GM18508 (cell line): ENCODE results near the gene IRX3.

ENCODE experiments used
- ATAC-seq: cut with Tn5 transposase; IDR thresholded peaks from one replicate; pipeline ENCODE4 v1.9.1; 2021; ENCODE audit warnings: moderate number of reproducible peaks; ENCODE audit not compliant: insufficient read depth, unreplicated experiment

Gene IRX3

DNA sequence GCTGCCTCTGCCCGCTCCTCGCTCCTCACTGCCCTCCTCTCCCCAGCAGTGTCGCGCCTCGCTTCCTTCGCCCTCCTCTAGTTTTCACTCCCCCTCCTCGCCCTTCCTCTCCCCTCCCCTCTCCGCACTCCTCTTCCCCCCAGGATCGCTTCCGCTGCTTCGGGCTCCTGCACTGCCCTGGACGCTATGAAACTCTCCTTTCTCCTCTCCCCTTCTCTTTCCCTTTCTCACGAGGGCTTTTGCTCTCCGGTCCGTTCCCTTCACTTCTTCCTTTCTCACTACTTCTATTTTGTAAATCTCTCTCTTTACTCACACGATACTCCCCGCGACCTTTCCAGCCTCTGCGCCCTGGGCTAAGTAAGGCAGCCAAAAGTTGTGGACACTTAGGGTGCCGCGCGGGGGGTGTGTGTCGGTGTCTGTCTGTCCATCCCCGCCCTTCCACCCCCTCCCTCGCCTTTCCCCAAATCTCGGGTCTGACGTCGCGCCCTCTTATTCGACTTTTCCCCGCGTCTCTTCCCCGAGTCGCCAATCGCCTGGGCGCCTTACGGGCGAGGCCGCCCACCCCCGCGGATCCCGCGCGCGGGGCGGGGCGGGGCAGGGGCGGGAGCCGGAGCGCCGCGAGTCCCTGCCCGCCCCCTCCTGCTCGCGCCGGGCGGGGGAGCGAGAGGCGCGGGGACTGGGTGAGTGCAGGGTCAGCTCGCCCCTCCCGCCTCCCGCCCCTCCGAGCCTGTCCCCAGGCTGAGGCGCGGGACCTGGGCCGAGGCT, at the start of gene IRX3:
Gene IRX3 (minus strand): TSS at position 422 of the 765 bp plus-strand sequence. CDS start 737 bp downstream, outside the sequence.
- ATAC-seq: no peak

DNA sequence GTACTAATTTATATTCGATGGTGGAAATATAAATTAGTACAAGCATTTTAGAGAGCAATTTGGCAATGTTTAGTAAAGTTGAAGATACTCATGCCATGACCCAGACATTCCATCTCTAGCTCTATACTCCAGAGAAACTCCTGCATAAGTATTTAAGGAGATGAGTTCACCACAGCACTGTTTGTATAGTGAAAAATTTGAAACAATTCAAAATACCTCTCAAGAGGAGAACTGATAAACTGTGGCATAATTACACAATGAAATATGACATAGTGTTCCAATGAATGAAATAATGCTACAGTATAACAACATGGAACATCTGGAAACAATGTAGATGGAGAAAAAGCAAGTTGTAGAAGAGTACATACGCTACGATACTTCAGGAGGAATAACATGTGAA, 48.6 kb upstream of the IRX3 start:
- ATAC-seq: no peak

DNA sequence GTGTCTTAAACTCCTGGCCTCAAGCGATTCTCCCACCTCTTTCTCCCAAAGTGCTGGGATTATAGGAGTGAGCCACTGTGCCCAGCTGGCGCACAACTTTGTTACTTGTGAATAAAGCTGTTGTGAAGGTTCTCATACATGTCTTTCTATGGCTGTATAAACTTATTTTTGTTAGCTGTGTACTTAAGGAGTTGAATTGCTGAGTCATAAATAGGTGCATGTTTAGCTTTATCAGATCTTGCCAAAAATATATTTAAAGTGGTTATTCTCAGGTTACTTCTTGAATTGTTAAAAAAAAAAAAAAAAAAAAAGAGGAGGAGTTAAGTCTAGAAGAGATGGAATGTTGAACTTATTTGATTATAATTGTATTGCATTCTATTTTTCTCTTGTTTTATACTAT, 47.6 kb upstream of the IRX3 start:
- no peak for ATAC-seq

DNA sequence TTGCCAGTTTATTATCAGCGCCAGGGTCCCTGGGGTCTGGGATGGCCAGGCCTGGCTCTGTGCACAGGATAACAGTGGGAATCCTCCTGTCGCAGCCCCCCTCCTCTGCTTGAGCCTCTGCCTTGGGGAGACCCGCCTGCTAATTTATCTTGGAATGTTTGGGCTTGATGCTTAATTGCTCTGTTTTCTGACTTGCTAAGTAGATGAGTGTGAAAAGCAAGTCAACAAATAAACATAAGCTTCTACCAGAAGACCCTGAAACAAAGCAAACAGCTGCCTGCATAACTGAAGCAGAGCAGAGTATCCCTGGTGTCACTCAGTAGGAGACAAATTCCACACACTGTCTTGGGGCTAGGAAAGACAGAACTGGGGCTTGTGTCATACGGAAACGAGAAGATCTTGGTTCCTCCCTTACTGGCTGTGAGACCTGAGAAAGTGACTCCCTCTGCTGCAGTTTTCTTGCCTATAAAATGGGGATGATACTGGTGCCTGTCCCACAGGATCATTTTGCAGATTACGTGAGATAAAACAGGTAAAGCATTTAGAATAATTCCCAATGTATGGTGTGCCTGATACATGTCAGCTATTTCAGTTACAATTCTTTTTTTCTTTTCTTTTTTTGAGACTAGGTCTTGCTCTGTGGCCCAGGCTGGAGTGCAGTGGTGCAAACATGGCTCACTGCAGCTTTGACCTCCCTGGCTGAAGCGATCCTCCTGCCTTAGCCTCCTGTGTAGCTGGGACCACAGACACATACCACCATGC, 44.8 kb upstream of the IRX3 start:
- no peak for ATAC-seq

DNA sequence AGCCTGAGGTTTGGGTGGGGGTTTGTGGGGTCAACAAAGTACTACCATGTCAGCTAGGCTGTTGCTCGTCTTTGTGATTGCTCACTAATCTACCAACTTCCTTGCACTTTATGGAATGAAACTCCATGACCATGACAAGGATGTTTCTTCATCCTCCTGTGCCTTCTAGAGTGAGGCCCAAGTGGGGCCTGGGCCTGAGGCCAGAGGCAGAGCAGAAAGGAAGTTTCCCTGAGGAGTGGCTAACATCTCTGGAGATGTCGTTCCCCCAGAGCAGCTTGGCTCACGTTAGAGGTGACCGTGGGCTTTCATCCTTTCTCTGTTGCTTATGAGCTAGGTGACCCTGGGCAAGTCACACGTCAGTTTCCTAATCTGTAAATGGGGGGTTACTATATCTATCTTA, 41.0 kb upstream of the IRX3 start:
- no peak for ATAC-seq

DNA sequence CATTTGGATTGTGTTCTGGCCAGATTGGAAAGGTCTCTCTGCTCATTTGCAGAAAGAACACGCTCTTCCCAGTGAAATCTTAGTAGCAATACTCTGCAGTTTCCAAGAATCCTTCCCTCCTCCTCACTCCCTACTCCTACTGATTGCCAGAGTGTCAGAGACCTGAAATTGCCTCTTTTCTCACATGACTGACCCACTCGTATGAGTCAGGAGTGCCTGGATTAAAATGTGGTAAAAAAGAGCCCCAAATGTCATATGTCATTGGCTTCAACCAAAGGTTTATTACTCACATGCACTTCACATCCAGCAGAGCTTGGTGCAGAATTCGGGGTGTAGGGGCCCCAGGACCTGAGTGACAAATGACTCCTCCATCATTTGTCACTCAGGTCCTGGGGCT, 39.7 kb upstream of the IRX3 start:
- no peak for ATAC-seq

DNA sequence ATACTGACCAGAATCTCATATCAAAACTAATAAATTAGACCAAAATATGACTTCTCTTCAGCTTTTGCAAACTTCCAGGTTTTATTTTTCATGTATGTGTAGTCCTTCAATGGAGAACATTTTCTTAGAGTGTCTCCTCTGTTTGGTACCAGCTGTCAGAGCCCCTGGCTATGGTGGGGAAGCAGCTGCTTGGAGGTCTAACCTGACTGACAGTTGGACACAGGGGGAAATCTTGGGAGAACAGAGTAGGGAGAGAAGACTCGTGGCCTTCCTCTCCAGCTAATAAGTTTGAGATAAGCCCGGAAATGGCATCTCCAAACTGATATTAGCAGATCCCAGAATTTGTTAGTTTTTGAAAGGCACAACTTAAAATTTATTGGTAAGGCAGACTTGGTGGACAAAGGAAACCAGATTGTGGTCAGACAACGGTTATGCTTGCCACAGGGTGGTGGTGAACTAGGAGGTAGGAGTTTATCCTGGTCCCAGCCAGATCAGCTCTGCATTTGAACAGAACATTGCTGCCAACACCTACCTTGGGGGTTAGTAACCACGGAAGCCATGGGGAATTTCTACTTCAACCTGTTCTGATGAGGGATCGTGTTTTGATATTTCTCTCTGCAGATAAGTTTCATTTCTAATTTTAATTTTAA, 39.2 kb upstream of the IRX3 start:
- no peak for ATAC-seq

DNA sequence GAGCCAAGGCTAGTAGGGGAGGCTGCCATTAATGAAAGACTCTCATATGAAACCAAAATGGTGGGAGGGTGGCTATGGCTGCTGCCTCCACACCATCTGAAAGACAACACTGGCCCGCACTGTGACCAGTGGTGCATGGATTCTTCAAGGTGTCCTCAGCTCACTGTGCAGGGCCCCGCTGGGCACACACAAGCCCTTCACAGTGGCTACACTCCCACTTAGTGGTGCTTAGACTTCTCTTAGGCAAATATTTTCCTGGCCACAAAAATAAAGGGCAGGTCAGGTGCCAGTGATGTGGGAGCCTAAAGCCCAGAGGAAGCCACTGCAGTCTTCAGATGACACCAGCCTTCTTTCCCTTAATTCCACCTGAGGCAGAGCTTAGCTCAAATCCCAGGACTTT, 38.1 kb upstream of the IRX3 start:
- ATAC-seq: no peak

DNA sequence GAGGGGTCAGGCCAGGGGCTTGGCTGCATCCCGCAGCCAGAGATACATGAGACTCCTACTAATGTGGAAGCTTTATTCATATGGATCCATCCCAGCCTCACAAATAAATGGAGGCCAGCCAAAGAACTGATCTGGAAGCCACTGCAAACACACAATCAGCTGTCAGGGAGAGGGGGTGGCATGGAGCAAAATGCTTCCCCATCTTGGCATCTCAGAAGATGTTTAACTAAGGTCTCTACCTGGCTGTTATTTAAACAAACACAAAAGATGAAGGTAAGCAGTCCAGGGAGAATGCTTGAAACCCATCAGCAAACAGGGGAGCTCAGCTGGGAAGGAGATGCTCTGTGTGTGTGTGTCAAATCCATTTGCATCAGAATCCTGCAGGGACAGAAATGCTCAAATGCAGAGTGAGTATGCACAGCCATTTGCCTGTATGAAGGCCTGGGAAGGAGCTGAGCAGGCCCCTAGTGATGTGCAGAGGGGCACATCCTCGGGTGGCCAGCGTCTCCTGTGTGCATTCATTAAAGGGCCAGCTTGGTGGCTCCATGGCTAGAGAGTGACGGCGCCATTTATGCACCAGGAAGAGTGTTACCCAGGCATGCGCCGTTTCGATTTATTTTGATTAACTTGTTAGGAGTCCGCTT, 34.2 kb upstream of the IRX3 start:
- no peak for ATAC-seq

DNA sequence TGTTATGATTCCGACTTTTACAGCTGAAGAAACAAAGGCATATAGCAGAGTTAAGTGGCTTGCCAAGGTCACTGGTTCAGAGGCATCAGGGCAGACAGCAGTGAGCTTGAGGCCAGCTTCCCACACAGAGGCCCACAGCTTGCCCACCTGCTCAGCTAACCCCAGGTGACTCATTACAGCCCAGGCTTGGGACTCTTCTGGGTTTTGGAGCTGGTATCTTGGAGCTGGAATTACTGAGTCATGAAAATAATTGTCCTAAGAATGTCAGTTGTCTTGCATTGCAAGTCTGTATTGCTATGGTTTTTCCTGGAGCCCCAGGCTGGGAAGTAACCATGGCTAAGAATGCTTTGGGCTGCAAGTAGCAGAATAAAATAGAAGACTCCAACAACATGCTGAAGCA, 32.4 kb upstream of the IRX3 start:
- ATAC-seq: no peak

DNA sequence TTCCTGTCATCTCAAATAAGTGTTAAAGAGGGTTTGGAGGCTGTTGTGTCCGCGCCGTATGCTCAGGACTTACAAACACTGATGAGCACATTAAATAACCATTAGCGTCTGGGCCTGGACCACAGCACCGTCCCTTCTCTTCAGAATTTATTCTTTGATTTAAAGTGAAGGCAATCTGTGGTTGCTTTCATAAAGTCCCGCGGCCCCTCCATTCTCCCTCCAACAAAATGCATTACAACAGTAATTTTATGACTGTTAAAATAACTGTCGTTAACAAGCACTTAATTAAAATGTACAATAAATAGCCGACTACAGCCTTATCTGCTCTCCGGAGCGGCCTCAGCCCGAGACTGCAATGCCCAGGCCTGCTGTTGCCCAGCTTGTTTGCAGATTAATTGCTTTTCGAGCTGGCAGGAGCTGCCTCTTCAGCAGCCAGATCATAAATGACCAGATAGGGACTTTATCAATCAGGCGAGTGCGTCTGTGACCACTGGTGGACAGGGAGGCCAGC, 30.6 kb upstream of the IRX3 start:
- ATAC-seq: no peak

DNA sequence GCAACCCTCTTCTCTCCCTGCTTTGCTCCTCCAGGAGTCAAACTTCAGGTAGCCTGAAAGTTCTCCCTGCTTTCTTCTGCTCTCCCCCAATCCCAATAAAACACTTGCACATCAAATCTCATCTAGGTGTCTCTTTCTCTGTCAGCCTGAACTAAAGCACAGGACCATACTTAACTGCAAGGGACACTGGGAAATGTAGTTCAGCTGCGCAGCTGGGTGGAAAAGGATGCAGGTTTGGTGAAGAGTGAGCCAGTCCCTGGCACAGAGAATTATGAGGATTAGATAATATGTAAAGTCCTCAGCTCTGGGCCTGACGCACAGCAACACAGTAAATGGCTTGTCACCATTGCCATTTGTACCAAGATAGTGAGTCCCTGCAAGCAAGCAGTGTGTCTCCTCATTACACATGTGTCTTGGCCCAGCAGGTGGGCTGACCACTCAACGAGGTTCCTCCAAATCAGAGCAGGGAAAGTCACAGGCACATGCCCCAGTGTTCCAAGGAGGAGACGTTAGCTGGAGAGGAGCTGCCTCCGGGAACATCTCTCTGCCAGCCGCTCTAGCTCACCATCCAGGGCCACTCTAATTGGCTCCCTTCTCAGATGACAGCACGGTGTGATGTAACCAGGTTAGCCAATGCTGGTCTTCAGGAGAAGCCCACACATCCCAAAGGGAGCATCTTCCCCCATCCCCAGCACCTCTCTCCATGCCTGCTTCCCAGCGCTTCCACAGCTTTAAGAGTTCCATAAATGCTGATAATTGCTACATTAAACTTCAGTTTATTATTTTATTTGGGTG, 29.7 kb upstream of the IRX3 start:
- no peak for ATAC-seq

DNA sequence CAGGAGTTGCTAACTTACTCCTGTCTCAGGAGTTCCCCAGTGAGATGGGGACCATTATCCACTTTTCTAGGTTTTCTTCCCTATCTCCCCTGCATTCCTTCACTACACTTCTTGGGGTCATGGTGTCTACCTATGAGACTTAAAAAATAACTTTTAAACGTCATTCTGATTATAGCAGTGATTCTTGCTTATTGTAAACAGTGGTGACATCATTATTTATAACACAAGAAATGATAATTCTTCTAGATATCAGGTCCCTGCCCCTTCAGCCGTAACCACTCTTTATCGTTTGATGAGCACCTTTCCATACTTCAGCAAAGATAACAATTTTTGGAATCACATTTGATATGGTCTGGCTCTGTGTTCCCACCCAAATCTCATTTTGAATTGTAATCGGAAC, 27.2 kb upstream of the IRX3 start:
- no peak for ATAC-seq

DNA sequence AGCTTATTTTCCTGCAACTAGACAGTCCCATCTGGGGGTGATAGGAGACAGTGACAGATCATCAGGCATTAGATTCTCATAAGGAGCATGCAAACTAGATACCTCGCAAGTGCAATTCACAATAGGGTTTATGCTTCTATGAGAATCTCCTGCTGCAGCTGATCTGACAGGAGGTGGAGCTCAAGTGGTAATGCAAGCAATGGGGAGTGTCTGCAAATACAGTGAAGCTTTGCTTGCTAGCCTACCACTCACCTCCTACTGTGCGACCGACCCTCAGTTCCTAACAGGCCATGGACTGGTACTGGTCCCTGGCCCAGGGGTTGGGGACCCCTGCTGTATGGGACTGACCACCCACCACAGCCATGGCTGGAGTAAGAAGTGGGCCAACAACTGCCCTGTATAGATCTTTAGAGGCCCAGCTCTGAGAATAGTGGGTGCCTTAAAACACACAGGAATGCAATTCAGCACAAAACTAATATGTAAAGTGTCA, 26.0 kb upstream of the IRX3 start:
- ATAC-seq: no peak

DNA sequence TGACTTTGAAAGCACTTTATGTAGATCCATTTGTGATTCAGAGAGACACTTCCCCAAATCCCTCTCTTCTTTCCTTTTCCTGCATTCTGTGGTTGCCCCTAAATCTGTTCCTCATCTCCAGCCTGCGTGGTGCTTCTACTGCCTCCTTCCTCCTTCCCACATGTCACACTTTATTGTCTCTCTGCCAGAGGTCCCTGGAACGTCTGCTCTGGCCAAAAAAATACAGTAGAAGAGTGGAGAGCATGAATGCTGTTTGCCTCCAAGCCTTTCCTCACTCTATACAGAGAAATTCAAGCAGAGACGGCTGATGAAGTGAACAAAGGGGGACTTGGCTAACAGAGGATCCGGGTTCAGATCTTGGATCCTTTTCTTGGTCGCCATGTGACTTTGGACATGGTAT, 22.8 kb upstream of the IRX3 start:
- no peak for ATAC-seq

DNA sequence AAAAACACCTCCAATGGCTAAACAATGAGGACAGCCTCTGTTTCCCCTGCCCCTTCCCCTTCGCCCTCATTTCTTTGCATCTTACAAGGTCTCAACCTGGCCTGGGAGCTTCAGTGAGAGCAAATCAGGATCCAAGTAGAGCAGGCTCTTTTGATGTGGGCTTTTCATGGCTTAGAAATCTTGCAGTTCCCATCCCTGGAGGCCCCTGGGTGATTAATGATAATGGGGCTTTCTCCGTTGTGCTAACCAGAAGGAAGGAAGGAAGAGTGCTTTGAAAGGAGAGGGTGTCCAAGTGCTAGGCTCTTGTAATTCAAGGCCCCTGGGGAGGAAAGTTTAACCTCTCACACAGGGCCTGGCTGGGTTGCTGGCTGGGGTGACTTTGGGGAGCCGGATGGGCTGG, 18.5 kb upstream of the IRX3 start:
- no peak for ATAC-seq

DNA sequence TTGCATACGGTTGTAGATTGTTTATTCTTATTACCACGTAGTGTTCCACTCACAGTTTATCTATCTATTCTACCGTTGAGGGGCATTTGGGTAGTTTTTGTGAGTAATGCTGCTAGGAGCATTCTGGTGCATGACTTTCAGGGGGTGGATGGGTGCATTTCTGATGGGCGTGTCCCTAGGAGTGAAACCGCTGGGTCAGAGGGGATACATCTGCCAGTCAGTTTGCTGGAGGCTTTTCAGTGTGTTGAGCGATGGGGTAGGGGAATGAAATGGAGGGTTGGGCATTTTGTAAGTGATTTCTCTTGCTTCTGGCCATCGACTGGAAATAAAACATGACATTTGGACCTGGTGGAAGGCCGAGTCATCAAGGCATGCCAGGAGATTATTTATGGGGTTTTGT, 17.0 kb upstream of the IRX3 start:
- no peak for ATAC-seq

DNA sequence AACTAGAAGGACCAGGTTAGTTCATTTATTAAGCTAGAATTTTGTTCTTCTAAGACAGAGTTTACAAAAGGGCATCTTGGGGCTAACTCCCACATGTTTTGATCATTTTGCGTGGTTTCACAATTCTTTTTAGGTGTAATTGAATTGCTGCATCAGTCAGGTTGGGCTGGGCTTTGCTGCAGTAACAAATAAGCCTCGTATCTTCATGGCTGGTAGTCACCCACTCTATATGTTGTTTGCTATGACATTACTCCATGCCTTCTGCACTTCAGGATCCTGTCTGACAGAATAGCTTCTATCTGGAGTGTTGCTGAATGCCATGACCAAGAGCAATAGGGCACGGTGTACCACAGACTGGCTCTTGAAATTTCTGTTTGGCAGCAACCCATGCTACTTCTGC, 10.6 kb upstream of the IRX3 start:
- ATAC-seq: no peak

DNA sequence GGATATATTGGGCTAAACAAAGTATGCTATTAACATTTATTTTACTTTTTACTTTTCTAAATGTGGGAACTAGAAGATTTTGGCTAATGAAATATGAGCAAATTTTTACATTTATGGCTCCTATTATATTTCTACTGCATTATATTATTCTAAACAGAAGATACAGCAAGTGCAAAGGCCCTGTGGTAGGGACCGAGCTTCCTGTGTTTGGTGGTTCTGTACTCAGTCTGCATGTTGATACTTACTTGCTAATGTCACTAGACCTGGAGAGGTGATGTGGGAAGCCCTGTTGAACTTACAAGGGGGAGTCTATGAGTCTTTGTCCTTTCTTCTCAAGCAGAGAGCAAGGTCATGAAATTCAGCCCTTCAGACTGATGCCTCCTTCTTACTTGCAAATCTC, 10.0 kb upstream of the IRX3 start:
- ATAC-seq: no peak
